AG04450 (cell line): ENCODE data around the gene LINGO4. TPM values are rescaled to one million over a fixed set of nuclear protein-coding genes. Genes with fewer than 3 reads are reported as not detected.

Experiments
- CTCF ChIA-PET: fragments of 300-600, 350-600 bp; formaldehyde crosslinking; extraction: SDS; loops from one replicate; lab custom pipeline; 2022; ENCODE audit warnings: antibody characterized with exemption, inconsistent platforms; lab: Charles Lee
- POLR2A ChIA-PET: fragments of 350-600 bp; formaldehyde crosslinking; extraction: SDS; loops from one replicate; lab custom pipeline; 2021; ENCODE audit warnings: antibody characterized with exemption, inconsistent platforms; lab: Yijun Ruan, JAX
- DNase-seq: peaks from one replicate; pipeline ENCODE4 v3.0.0-alpha.2; 2011; ENCODE audit warnings: low read depth, low spot score
- H3K27ac ChIP-seq: one replicate; pipeline ENCODE4 v1.5.1; 2012; ENCODE audit warnings: low read depth, low read length, control low read depth
- H3K27me3 ChIP-seq: one replicate; pipeline ENCODE4 v1.6.0; 2012; ENCODE audit warnings: low read length; ENCODE audit not compliant: control insufficient read depth, insufficient read depth
- H3K4me3 ChIP-seq: 2 replicates; pipeline ENCODE4 v1.5.1; 2011; ENCODE audit warnings: mild to moderate bottlenecking, low read depth, low read length, control low read depth
- H3K9me3 ChIP-seq: 2 replicates; pipeline ENCODE4 v1.5.1; 2012; ENCODE audit warnings: low read length; ENCODE audit not compliant: control insufficient read depth, insufficient read depth
- polyA plus RNA-seq: library from polyadenylated mRNA; depleted of rRNA; stranded (reverse); fragments of >200 nt; gene quantifications from 2 replicates; pipeline ENCODE4 v1.2.3, GENCODE V29; 2011
- TF ChIP-seq, protein P1 (sequence below): IDR thresholded peaks from 2 replicates; pipeline ENCODE4 v1.5.1; 2011; ENCODE audit warnings: low read depth, low read length, control low read depth, inconsistent platforms

LINGO4 gene
- polyA plus RNA-seq, 1 experiment, result not detected

DNA sequence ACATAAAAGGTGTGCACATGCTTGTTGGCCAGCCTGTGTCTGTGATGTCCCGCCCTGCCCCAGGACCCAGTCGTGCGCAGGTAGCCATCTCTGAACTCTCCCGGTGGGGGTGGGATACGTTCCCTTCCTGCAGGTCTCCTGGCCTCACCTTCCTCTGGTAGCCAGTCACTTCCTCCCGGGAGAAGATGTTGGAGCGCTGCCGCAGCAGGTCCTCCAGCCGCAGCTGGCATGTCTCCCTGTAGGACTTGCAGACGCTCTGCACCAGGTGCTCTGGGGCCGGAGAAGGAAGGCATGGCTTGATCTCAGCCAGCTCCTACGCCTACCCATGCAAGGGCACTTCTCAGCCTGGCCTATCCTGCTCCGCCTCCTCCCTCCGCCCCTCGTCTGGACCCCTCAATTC, 9.2 kb upstream of the LINGO4 start:
- Histone ChIP-seq H3K4me3 (no peak overlapping the region), H3K9me3 (no peaks in the 10 kb centered on the region), H3K27ac (no peak overlapping the region), H3K27me3 (peaks cover 47% of the 10 kb centered on the region)
- CTCF ChIA-PET, result no interaction called here
- no peak for DNase-seq
- POLR2A ChIA-PET, result no interaction called here
- TF ChIP-seq, protein P1, sequence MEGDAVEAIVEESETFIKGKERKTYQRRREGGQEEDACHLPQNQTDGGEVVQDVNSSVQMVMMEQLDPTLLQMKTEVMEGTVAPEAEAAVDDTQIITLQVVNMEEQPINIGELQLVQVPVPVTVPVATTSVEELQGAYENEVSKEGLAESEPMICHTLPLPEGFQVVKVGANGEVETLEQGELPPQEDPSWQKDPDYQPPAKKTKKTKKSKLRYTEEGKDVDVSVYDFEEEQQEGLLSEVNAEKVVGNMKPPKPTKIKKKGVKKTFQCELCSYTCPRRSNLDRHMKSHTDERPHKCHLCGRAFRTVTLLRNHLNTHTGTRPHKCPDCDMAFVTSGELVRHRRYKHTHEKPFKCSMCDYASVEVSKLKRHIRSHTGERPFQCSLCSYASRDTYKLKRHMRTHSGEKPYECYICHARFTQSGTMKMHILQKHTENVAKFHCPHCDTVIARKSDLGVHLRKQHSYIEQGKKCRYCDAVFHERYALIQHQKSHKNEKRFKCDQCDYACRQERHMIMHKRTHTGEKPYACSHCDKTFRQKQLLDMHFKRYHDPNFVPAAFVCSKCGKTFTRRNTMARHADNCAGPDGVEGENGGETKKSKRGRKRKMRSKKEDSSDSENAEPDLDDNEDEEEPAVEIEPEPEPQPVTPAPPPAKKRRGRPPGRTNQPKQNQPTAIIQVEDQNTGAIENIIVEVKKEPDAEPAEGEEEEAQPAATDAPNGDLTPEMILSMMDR, result no peak

DNA sequence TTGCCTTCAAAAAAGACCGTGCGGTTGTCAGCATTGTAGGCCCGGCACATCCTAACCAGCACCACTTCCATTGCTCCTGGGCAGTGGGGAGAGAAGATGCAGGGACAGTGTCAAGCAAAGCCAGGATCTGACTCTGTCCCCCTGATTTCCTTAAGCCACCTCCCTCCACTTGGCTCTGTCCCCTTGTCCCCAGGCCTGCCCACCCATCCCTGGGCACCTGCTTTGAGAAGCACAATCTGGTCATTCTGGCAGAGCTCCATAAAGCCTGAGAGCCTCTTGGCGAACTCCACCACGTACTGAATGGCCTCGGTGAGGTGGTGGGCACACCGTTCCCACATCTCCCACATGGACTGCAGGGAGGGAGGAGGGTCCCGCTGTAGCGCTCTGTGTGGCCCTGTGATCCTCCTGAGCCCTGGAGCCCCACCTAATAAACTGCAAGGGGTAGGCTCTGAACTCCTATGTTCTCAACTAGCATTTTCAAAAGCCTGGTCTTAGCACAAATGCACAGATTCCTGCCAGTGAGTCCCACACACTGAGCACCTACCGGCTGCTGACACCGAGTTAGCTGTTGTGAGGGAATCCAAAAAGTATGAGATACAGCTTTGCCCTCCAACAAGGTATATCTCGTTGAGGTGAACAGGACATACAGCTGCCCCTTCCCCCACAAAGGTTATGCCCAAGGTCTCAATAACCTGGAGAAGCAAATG, 8.2 kb upstream of the LINGO4 start:
- peaks cover 46% of the 10 kb centered on the region for H3K27me3 ChIP-seq
- CTCF ChIA-PET, result no interaction called here
- H3K9me3 ChIP-seq, result no peaks in the 10 kb centered on the region
- no peak overlapping the region for H3K27ac ChIP-seq
- POLR2A ChIA-PET, result no interaction called here
- TF ChIP-seq, protein P1, result no peak
- no peak for DNase-seq
- no peak overlapping the region for H3K4me3 ChIP-seq

DNA sequence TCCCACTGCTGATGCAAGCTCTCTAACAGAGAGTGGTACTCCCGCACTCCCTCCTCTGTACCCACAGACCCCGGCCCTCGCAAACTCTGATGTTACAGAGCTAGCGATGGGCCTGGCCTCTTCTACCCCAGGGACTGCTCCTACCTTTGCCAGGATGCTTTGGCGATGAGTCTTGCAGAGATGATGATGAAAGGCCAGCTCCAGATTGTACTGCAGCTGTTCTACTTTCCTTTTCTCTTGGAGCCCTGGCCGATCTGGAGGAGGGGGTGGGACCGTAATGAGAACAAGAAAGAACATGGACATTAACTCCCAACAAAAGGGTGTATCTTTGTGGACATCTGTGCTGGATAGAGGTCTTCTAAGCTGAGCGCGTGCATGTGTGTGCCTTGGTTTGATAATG, 6.0 kb upstream of the LINGO4 start:
- Histone ChIP-seq H3K4me3 (no peak overlapping the region), H3K27me3 (peaks cover 55% of the 10 kb centered on the region), H3K27ac (no peak overlapping the region), H3K9me3 (no peaks in the 10 kb centered on the region)
- ChIA-PET CTCF (no interaction called here), POLR2A (no interaction called here)
- TF ChIP-seq, protein P1, result no peak
- DNase-seq, result no peak

DNA sequence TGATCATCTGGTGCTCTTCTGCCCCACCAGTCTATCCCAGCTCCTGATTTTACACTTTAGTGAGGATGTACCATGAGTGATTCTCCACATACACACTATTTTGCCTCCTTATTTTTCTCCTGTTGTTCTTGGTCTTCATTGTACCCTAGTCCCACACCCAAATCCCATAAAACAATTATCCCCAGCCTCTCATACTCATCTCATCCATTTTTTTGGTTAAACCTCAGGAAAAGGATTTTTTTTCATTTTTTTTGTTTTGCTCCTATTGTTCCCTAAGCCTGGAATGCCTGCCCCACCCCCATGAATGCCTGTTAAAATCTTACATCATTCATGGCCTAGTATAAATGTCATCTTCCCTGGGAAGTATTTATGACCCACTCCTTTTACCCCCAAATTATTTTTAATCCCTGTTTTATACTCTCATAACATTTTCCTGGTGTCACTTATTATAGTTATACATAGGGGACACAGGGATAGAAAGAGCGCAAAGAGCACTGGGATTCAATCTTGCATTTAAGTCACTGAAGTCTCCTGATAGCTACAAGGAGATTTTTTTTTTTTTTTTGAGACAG, 4.9 kb upstream of the LINGO4 start:
- POLR2A ChIA-PET, result no interaction called here
- H3K27ac ChIP-seq, result no peak overlapping the region
- peaks cover 58% of the 10 kb centered on the region for H3K27me3 ChIP-seq
- CTCF ChIA-PET, result no interaction called here
- TF ChIP-seq, protein P1, result no peak
- no peaks in the 10 kb centered on the region for H3K9me3 ChIP-seq
- DNase-seq, result no peak
- no peak overlapping the region for H3K4me3 ChIP-seq

DNA sequence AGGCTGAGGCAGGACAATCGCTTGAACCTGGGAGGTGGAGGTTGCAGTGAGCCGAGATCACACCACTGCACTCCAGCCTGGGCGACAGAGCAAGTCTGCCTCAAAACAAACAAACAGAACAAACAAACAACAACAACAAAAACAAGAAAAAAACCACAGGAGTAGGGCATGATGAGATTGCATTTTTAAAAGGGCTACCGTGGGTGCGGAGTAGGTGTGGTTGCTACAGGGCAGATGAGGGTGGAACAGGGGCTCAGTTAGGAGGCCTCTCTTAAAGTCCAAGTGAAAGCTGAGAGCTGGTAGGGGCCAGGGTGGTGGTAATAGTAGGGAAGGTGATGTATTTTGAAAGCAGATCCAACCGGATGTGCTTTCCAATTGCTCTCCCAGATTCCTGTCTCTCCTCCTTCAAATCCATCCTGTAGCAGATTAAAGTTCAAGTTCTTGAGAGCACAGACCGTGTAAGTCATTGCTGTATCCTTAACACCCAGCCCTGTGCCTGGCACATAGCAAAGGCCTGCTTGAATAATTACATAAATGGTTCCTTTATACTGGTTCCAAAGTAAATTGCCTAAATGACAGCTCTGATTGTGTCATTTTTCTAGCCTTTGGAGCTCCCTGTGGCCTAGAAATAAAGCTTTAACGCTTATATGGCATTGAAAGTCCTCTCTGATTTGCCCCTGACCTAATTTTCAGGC, 4.2 kb upstream of the LINGO4 start:
- H3K27me3 ChIP-seq, result peaks cover 58% of the 10 kb centered on the region
- TF ChIP-seq, protein P1, result no peak
- DNase-seq, result no peak
- no peaks in the 10 kb centered on the region for H3K9me3 ChIP-seq
- H3K27ac ChIP-seq, result no peak overlapping the region
- CTCF ChIA-PET, result no interaction called here
- POLR2A ChIA-PET, result no interaction called here
- H3K4me3 ChIP-seq, result no peak overlapping the region
